ENCODE measurements around the gene UGT1A8. TPM values are rescaled to one million over a fixed set of nuclear protein-coding genes. Genes with fewer than 3 reads are reported as not detected.
"Not testable (repeated sequence)": the region's sequence is repeated elsewhere in the genome, so short reads cannot be mapped to it uniquely, and the experiment has no call there.

UGT1A8 gene
- total RNA-seq, 5 donors from 2014 or later (not counting 1 experiment from before 2014, with no cell fraction given): not detected

- Mint-ChIP-seq H3K36me3 (peaks cover 3% of the 10 kb centered on the region), H3K9me3 (peaks cover 5 to 26% (median 13%) of the 10 kb centered on the region in 3 donors), H3K4me1 (no peaks in the 10 kb centered on the region), H3K4me3 (no peak overlapping the region), H3K27me3 (peaks cover 22 to 45% of the 10 kb centered on the region in 2 donors), H3K27ac (no peak overlapping the region)
- DNase-seq: no peak
- no peak for ATAC-seq (replicated peaks in 1 of 4)
- Histone ChIP-seq H3K4me3 (ENCODE audit: control insufficient read depth in 1 of 2, extremely low read depth in 1 of 2, low read length in 1 of 2) (no peak overlapping the region), H3K36me3 (ENCODE audit: control insufficient read depth in 2 of 2, extremely low read depth in 1 of 2, insufficient read depth in 1 of 2, low read length in 1 of 2) (no peaks in the 10 kb centered on the region), H3K27me3 (replicated peaks in 1 of 2; ENCODE audit: control insufficient read depth in 2 of 2, extremely low read depth in 1 of 2, insufficient read depth in 2 of 2, low read length in 1 of 2) (no peaks in the 10 kb centered on the region), H3K9me3 (no peaks in the 10 kb centered on the region), H3K4me1 (ENCODE audit: control insufficient read depth in 1 of 2, extremely low read depth in 1 of 2, insufficient read depth in 2 of 2, low read length in 2 of 2) (no peaks in the 10 kb centered on the region), H3K27ac (ENCODE audit: low read length) (no peak overlapping the region)
- ChIA-PET CTCF (no interaction called here), POLR2A (no interaction called here)
- WGBS (ENCODE audit: insufficient coverage): 68% methylated on average over 3 of the region's 5 CpGs
Observed at GRCh38 chr2:233627331-233628025, 10.0 kb downstream of the UGT1A8 start.

GRCh38 chr2:233636306-233636705, 18.9 kb downstream of the UGT1A8 start, which contains the start of gene UGT1A10:
TSS of gene UGT1A10 (plus strand) at chr2:233636448. CDS start at chr2:233636523, 75 bp downstream.
- Mint-ChIP-seq H3K4me1 (peaks cover 8 to 13% (median 9%) of the 10 kb centered on the region in 3 donors), H3K27me3 (peaks cover 49 to 51% of the 10 kb centered on the region in 2 donors)
- H3K4me3 Mint-ChIP-seq; DNase-seq; H3K27me3 ChIP-seq (replicated peaks in 1 of 2; ENCODE audit: control insufficient read depth in 2 of 2, extremely low read depth in 1 of 2, insufficient read depth in 2 of 2, low read length in 1 of 2); H3K27ac ChIP-seq (ENCODE audit: low read length); POLR2A ChIA-PET; H3K9me3 Mint-ChIP-seq; H3K27ac Mint-ChIP-seq; CTCF ChIA-PET; H3K36me3 ChIP-seq (ENCODE audit: control insufficient read depth in 2 of 2, extremely low read depth in 1 of 2, insufficient read depth in 1 of 2, low read length in 1 of 2); H3K36me3 Mint-ChIP-seq; H3K4me3 ChIP-seq (ENCODE audit: control insufficient read depth in 1 of 2, extremely low read depth in 1 of 2, low read length in 1 of 2); H3K4me1 ChIP-seq (ENCODE audit: control insufficient read depth in 1 of 2, extremely low read depth in 1 of 2, insufficient read depth in 2 of 2, low read length in 2 of 2); H3K9me3 ChIP-seq; ATAC-seq (replicated peaks in 1 of 4): not testable (repeated sequence)
- WGBS (ENCODE audit: insufficient coverage): 86% methylated on average over 3 of the region's 10 CpGs

- no peaks in the 10 kb centered on the region for H3K36me3 Mint-ChIP-seq
- H3K36me3 ChIP-seq (ENCODE audit: control insufficient read depth in 2 of 2, extremely low read depth in 1 of 2, insufficient read depth in 1 of 2, low read length in 1 of 2): no peaks in the 10 kb centered on the region
- no peaks in the 10 kb centered on the region for H3K9me3 ChIP-seq
- H3K27ac Mint-ChIP-seq: no peak overlapping the region
- no peak overlapping the region for H3K4me3 ChIP-seq (ENCODE audit: control insufficient read depth in 1 of 2, extremely low read depth in 1 of 2, low read length in 1 of 2)
- ATAC-seq (replicated peaks in 1 of 4) (no peak), DNase-seq (no peak)
- ChIA-PET POLR2A (no interaction called here), CTCF (no interaction called here)
- H3K4me3 Mint-ChIP-seq: no peak overlapping the region
- H3K4me1 Mint-ChIP-seq: peaks cover 8 to 13% (median 9%) of the 10 kb centered on the region in 3 donors
- peaks cover 2 to 11% of the 10 kb centered on the region in 2 experiments for H3K27me3 ChIP-seq (replicated peaks in 1 of 2; ENCODE audit: control insufficient read depth in 2 of 2, extremely low read depth in 1 of 2, insufficient read depth in 2 of 2, low read length in 1 of 2)
- peaks cover 0 to 8% (median 4%) of the 10 kb centered on the region in 3 donors for H3K9me3 Mint-ChIP-seq
- 80% methylated on average over 1 of the region's 5 CpGs for WGBS (ENCODE audit: insufficient coverage)
- H3K27me3 Mint-ChIP-seq: peaks cover 29% of the 10 kb centered on the region in 2 donors
- no peak overlapping the region for H3K27ac ChIP-seq (ENCODE audit: low read length)
- H3K4me1 ChIP-seq (ENCODE audit: control insufficient read depth in 1 of 2, extremely low read depth in 1 of 2, insufficient read depth in 2 of 2, low read length in 2 of 2): no peaks in the 10 kb centered on the region
Observed at GRCh38 chr2:233638836-233639235, 21.4 kb downstream of the UGT1A8 start.

GRCh38 chr2:233639860-233640259, 22.4 kb downstream of the UGT1A8 start:
- Histone ChIP-seq H3K9me3 (no peaks in the 10 kb centered on the region), H3K27ac (ENCODE audit: low read length) (no peak overlapping the region), H3K27me3 (replicated peaks in 1 of 2; ENCODE audit: control insufficient read depth in 2 of 2, extremely low read depth in 1 of 2, insufficient read depth in 2 of 2, low read length in 1 of 2) (peaks cover 2 to 14% of the 10 kb centered on the region in 2 experiments), H3K36me3 (ENCODE audit: control insufficient read depth in 2 of 2, extremely low read depth in 1 of 2, insufficient read depth in 1 of 2, low read length in 1 of 2) (no peaks in the 10 kb centered on the region), H3K4me3 (ENCODE audit: control insufficient read depth in 1 of 2, extremely low read depth in 1 of 2, low read length in 1 of 2) (no peak overlapping the region), H3K4me1 (ENCODE audit: control insufficient read depth in 1 of 2, extremely low read depth in 1 of 2, insufficient read depth in 2 of 2, low read length in 2 of 2) (no peaks in the 10 kb centered on the region)
- Mint-ChIP-seq H3K4me1 (peaks cover 8 to 13% (median 9%) of the 10 kb centered on the region in 3 donors), H3K9me3 (peaks cover 0 to 8% (median 4%) of the 10 kb centered on the region in 3 donors), H3K36me3 (no peaks in the 10 kb centered on the region), H3K27ac (no peak overlapping the region), H3K27me3 (peaks cover 21 to 25% of the 10 kb centered on the region in 2 donors), H3K4me3 (no peak overlapping the region)
- CTCF ChIA-PET: no interaction called here
- DNase-seq (peak in 1 of 35 experiments; percentile 18), ATAC-seq (replicated peaks in 1 of 4) (peak in 1 of 4 experiments; percentile 62)
- POLR2A ChIA-PET: interaction anchor here in 1 of 2 donors (0.5 kb wide), 1 partner anchor 22 kb away, joined by 3 read pairs; no protein-coding TSS in a partner anchor

- Histone ChIP-seq H3K9me3 (no peaks in the 10 kb centered on the region), H3K4me1 (ENCODE audit: control insufficient read depth in 1 of 2, extremely low read depth in 1 of 2, insufficient read depth in 2 of 2, low read length in 2 of 2) (no peaks in the 10 kb centered on the region), H3K27me3 (replicated peaks in 1 of 2; ENCODE audit: control insufficient read depth in 2 of 2, extremely low read depth in 1 of 2, insufficient read depth in 2 of 2, low read length in 1 of 2) (peaks cover 0 to 21% of the 10 kb centered on the region in 2 experiments), H3K4me3 (ENCODE audit: control insufficient read depth in 1 of 2, extremely low read depth in 1 of 2, low read length in 1 of 2) (no peak overlapping the region), H3K36me3 (ENCODE audit: control insufficient read depth in 2 of 2, extremely low read depth in 1 of 2, insufficient read depth in 1 of 2, low read length in 1 of 2) (no peaks in the 10 kb centered on the region), H3K27ac (ENCODE audit: low read length) (no peak overlapping the region)
- H3K9me3 Mint-ChIP-seq: peaks cover 10 to 22% (median 12%) of the 10 kb centered on the region in 3 donors
- no peak overlapping the region for H3K27ac Mint-ChIP-seq
- peaks cover 9 to 13% of the 10 kb centered on the region in 2 donors for H3K27me3 Mint-ChIP-seq
- H3K4me1 Mint-ChIP-seq: peaks cover 8 to 13% (median 9%) of the 10 kb centered on the region in 3 donors
- H3K4me3 Mint-ChIP-seq: no peak overlapping the region
- no peak for ATAC-seq (replicated peaks in 1 of 4)
- CTCF ChIA-PET: no interaction called here
- POLR2A ChIA-PET: no interaction called here
- DNase-seq: no peak
- peaks cover 5% of the 10 kb centered on the region for H3K36me3 Mint-ChIP-seq
- WGBS (ENCODE audit: insufficient coverage): 100% methylated on average over 1 of the region's 1 CpG
Observed at GRCh38 chr2:233643128-233643527, 25.7 kb downstream of the UGT1A8 start.

- H3K9me3 ChIP-seq; ATAC-seq (replicated peaks in 1 of 4); H3K4me1 Mint-ChIP-seq; CTCF ChIA-PET; H3K36me3 Mint-ChIP-seq; H3K4me3 ChIP-seq (ENCODE audit: control insufficient read depth in 1 of 2, extremely low read depth in 1 of 2, low read length in 1 of 2); H3K4me3 Mint-ChIP-seq; POLR2A ChIA-PET; H3K27ac ChIP-seq (ENCODE audit: low read length); H3K27ac Mint-ChIP-seq; H3K4me1 ChIP-seq (ENCODE audit: control insufficient read depth in 1 of 2, extremely low read depth in 1 of 2, insufficient read depth in 2 of 2, low read length in 2 of 2); DNase-seq; H3K36me3 ChIP-seq (ENCODE audit: control insufficient read depth in 2 of 2, extremely low read depth in 1 of 2, insufficient read depth in 1 of 2, low read length in 1 of 2): not testable (repeated sequence)
- 85% methylated on average over 3 of the region's 3 CpGs for WGBS (ENCODE audit: insufficient coverage)
- Mint-ChIP-seq H3K9me3 (peaks cover 10 to 22% (median 12%) of the 10 kb centered on the region in 3 donors), H3K27me3 (peaks cover 10 to 13% of the 10 kb centered on the region in 2 donors)
- peaks cover 0 to 22% of the 10 kb centered on the region in 2 experiments for H3K27me3 ChIP-seq (replicated peaks in 1 of 2; ENCODE audit: control insufficient read depth in 2 of 2, extremely low read depth in 1 of 2, insufficient read depth in 2 of 2, low read length in 1 of 2)
Observed at GRCh38 chr2:233646033-233646432, 28.6 kb downstream of the UGT1A8 start.

All from T-cell (primary cell).